Activated CD8-positive, alpha-beta T cell treated with anti-CD3 and anti-CD28 coated beads for 36 hours (primary cell): Measurements from ENCODE around the gene PACSIN3. TPM values are rescaled to one million over a fixed set of nuclear protein-coding genes. Genes with fewer than 3 reads are reported as not detected.

Experiments used
- ATAC-seq: fragments of 200-7000 bp; cut with Tn5 transposase; one replicate; pipeline ENCODE4 v1.10.0; 2021; ENCODE audit warnings: mild to moderate bottlenecking, moderate library complexity
- CTCF ChIA-PET: fragments of 350-600 bp; sonication (Branson Sonifier 250); formaldehyde crosslinking; loops from one replicate; lab custom pipeline; 2021; ENCODE audit warnings: antibody characterized with exemption; lab: Charles Lee
- POLR2A ChIA-PET: fragments of 350-600 bp; sonication (Branson Sonifier 250); formaldehyde crosslinking; loops from one replicate; lab custom pipeline; 2021; ENCODE audit warnings: antibody characterized with exemption; lab: Charles Lee
- DNase-seq: peaks from one replicate; pipeline ENCODE4 v3.0.0-alpha.2; 2020
- H3K27ac Mint-ChIP-seq: one replicate; pipeline ENCODE4 v1.8.0; 2021; ENCODE audit warnings: mild to moderate bottlenecking, mixed read lengths
- H3K27me3 Mint-ChIP-seq: one replicate; pipeline ENCODE4 v1.8.0; 2021; ENCODE audit warnings: mixed read lengths
- H3K36me3 Mint-ChIP-seq: one replicate; pipeline ENCODE4 v1.8.0; 2021; ENCODE audit warnings: low read depth, mixed read lengths
- H3K4me1 Mint-ChIP-seq: one replicate; pipeline ENCODE4 v1.8.0; 2021; ENCODE audit warnings: low read depth, mixed read lengths
- H3K4me3 Mint-ChIP-seq: one replicate; pipeline ENCODE4 v1.8.0; 2021; ENCODE audit warnings: mild to moderate bottlenecking, moderate library complexity, mixed read lengths
- H3K9me3 Mint-ChIP-seq: one replicate; pipeline ENCODE4 v1.8.0; 2021; ENCODE audit warnings: mixed read lengths
- intact Hi-C: fragments of 100-400 bp; cut with micrococcal nuclease; formaldehyde crosslinking; loops from one replicate; pipeline ENCODE4 v1.10.0; 2022
- total RNA-seq, 2 experiments: library from RNA; stranded (reverse); gene quantifications; one replicate each; pipeline ENCODE4 v1.2.3, GENCODE V29; 2021
- TF ChIP-seq, protein P1 (sequence below): fragments of 200-600 bp; IDR thresholded peaks from one replicate; pipeline ENCODE4 v1.8.0; 2022; ENCODE audit warnings: antibody characterized with exemption, mild to moderate bottlenecking

Gene PACSIN3
- total RNA-seq, 2 experiments from 2014 or later: 4.7 to 8.0 TPM

DNA sequence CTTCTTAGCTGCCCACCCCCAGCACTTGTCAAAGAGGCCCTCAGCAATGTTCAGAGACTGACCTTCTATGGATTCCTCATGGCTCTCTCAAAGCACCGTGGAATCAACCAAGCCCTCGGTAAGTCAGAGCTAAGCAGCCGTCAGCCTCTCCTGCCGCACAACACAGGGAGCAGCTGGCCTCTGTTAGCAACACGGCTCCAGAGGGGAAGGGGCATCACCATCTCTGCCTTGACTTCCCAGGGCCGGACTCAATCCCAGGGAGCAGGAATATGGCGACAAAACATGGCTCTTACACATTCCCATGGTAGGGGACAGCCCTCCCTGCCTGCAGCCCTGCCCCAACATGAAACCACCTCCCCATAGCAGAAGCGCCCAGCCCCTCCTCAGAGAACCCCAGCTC is 28.4 kb downstream of the PACSIN3 start:
- CTCF ChIA-PET: interaction anchor here (0.8 kb wide), 1 partner anchor 12 kb away, joined by 3 read pairs; no protein-coding TSS in a partner anchor
- intact Hi-C loops: no loop called here
- peaks cover 27% of the 10 kb centered on the region for H3K4me1 Mint-ChIP-seq

GRCh38 chr11:47156951-47157350 is 29.3 kb downstream of the PACSIN3 start:
- CTCF ChIA-PET: no interaction called here
- TF ChIP-seq, protein P1, sequence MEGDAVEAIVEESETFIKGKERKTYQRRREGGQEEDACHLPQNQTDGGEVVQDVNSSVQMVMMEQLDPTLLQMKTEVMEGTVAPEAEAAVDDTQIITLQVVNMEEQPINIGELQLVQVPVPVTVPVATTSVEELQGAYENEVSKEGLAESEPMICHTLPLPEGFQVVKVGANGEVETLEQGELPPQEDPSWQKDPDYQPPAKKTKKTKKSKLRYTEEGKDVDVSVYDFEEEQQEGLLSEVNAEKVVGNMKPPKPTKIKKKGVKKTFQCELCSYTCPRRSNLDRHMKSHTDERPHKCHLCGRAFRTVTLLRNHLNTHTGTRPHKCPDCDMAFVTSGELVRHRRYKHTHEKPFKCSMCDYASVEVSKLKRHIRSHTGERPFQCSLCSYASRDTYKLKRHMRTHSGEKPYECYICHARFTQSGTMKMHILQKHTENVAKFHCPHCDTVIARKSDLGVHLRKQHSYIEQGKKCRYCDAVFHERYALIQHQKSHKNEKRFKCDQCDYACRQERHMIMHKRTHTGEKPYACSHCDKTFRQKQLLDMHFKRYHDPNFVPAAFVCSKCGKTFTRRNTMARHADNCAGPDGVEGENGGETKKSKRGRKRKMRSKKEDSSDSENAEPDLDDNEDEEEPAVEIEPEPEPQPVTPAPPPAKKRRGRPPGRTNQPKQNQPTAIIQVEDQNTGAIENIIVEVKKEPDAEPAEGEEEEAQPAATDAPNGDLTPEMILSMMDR: no peak
- Mint-ChIP-seq H3K27me3 (no peaks in the 10 kb centered on the region), H3K9me3 (no peaks in the 10 kb centered on the region), H3K27ac (no peak overlapping the region), H3K4me1 (peaks cover 27% of the 10 kb centered on the region), H3K4me3 (no peak overlapping the region), H3K36me3 (no peaks in the 10 kb centered on the region)
- no peak for ATAC-seq
- intact Hi-C loops: no loop called here
- DNase-seq: no peak
- POLR2A ChIA-PET: interaction anchor here (1.2 to 1.4 kb wide), 2 partner anchors 10 to 15 kb away, joined by 3 to 5 read pairs; no protein-coding TSS in a partner anchor

More for the DNA sequence above, 28.4 kb downstream of the PACSIN3 start:
- POLR2A ChIA-PET: interaction anchor here (1.2 to 1.4 kb wide), 2 partner anchors 9 to 14 kb away, joined by 3 to 5 read pairs; no protein-coding TSS in a partner anchor
- H3K36me3 Mint-ChIP-seq: no peaks in the 10 kb centered on the region
- no peak overlapping the region for H3K27ac Mint-ChIP-seq
- H3K9me3 Mint-ChIP-seq: no peaks in the 10 kb centered on the region
- H3K27me3 Mint-ChIP-seq: no peaks in the 10 kb centered on the region
- ATAC-seq (no peak), DNase-seq (no peak)
- H3K4me3 Mint-ChIP-seq: no peak overlapping the region
- TF ChIP-seq, protein P1: no peak

DNA sequence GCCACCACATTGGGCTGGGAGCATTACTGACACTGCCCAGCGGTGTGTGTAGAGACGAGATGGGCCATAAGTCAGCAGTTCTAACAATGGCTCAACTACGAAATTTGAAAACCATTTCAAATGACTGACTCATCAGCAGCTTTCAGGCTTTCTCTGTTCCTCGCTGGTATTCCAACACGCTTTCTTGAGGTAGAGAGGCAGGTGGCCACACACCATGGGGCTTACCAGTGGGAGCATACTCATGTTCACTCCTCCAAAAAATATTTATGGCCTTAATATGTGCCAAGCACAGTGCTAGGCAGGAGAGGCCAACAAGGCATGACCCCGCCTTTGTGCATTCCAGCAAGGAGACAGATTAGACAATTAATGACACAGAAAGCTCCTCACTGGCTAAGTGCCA is 29.9 kb downstream of the PACSIN3 start:
- Mint-ChIP-seq H3K4me1 (peaks cover 27% of the 10 kb centered on the region), H3K27me3 (no peaks in the 10 kb centered on the region), H3K27ac (no peak overlapping the region), H3K36me3 (no peaks in the 10 kb centered on the region), H3K4me3 (no peak overlapping the region), H3K9me3 (no peaks in the 10 kb centered on the region)
- DNase-seq (no peak), ATAC-seq (no peak)
- POLR2A ChIA-PET: interaction anchor here (1.4 kb wide), 1 partner anchor 11 kb away, joined by 3 read pairs; no protein-coding TSS in a partner anchor
- TF ChIP-seq, protein P1: no peak
- CTCF ChIA-PET: interaction anchor here (0.9 kb wide), 1 partner anchor 8 kb away, joined by 4 read pairs; no protein-coding TSS in a partner anchor
- intact Hi-C loops: no loop called here

DNA sequence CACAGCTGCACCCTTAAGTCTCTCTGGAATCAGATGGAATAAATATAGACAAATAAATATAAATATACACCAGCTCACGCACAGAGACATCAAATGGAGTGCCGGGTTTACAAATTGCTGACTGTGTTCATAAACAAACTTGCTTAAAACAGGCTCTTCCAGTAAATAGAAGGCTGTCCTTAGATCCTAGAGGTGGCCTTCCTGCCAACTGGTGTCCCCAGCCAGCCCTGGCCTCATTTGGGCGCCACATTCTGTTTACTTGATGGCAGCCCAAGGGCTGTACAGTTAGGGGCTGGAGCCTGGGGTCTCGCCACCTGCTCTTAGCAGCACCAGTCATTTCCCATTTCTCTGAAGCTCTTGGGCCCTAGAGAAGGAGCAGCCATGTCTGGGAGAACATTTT is 30.4 kb downstream of the PACSIN3 start:
- TF ChIP-seq, protein P1: no peak
- Mint-ChIP-seq H3K36me3 (no peaks in the 10 kb centered on the region), H3K9me3 (no peaks in the 10 kb centered on the region), H3K4me3 (no peak overlapping the region), H3K27me3 (no peaks in the 10 kb centered on the region), H3K4me1 (peaks cover 27% of the 10 kb centered on the region), H3K27ac (no peak overlapping the region)
- intact Hi-C loops: no loop called here
- DNase-seq: no peak
- no peak for ATAC-seq
- ChIA-PET CTCF (interaction anchor here (0.8 to 3.7 kb wide), 5 partner anchors 9 to 366 kb away, joined by 3 to 38 read pairs (median 5); no protein-coding TSS in a partner anchor), POLR2A (interaction anchor here (0.6 to 1.9 kb wide), 2 partner anchors 22 to 59 kb away, joined by 3 to 7 read pairs; partner anchors contain the start of gene DDB2)
